DOHH2 (cell line): ENCODE measurements around the gene ZBTB43.
"Not testable (repeated sequence)": the region's sequence is repeated elsewhere in the genome, so short reads cannot be mapped to it uniquely, and the experiment has no call there.

ENCODE experiments used
- H3F3A ChIP-seq: fragments of 200-600 bp; sonication (generic), shearing (Covaris generic); 2 replicates; pipeline ENCODE4 v1.6.0; 2016; ENCODE audit warnings: antibody characterized with exemption, mild to moderate bottlenecking; ENCODE audit not compliant: control insufficient read depth, insufficient read depth
- H3K27ac ChIP-seq: fragments of 200-600 bp; sonication (generic); 2 replicates; pipeline ENCODE4 v1.5.1; 2014; ENCODE audit warnings: low read depth, mild to moderate bottlenecking, low read length, moderate library complexity
- H3K27me3 ChIP-seq: fragments of 200-600 bp; sonication (generic); 2 replicates; pipeline ENCODE4 v1.6.1; 2014; ENCODE audit warnings: mild to moderate bottlenecking, low read length, mixed read lengths; ENCODE audit not compliant: control insufficient read depth
- H3K36me3 ChIP-seq: fragments of 200-600 bp; sonication (generic); 2 replicates; pipeline ENCODE4 v1.6.1; 2014; ENCODE audit warnings: mild to moderate bottlenecking, low read length, moderate library complexity, mixed read lengths; ENCODE audit not compliant: control insufficient read depth
- H3K4me1 ChIP-seq: fragments of 200-600 bp; sonication (generic); 2 replicates; pipeline ENCODE4 v1.6.1; 2014; ENCODE audit warnings: mild to moderate bottlenecking, low read length, mixed read lengths; ENCODE audit not compliant: control insufficient read depth
- H3K4me2 ChIP-seq: fragments of 200-600 bp; sonication (generic); 2 replicates; pipeline ENCODE4 v1.6.0; 2014; ENCODE audit warnings: mild to moderate bottlenecking, low read length, moderate library complexity
- H3K4me3 ChIP-seq: fragments of 200-600 bp; sonication (generic); 2 replicates; pipeline ENCODE4 v1.5.1; 2014; ENCODE audit warnings: mild to moderate bottlenecking, low read length, mixed read lengths
- H3K79me2 ChIP-seq: fragments of 200-600 bp; sonication (generic); 2 replicates; pipeline ENCODE4 v1.6.1; 2014; ENCODE audit warnings: mild to moderate bottlenecking, low read length, mixed read lengths; ENCODE audit not compliant: control insufficient read depth
- H3K9me2 ChIP-seq: fragments of 200-600 bp; sonication (generic); replicated peaks from 2 replicates; pipeline ENCODE4 v1.6.1; 2014; ENCODE audit warnings: mild to moderate bottlenecking, low read length, mixed read lengths; ENCODE audit not compliant: control insufficient read depth
- H3K9me3 ChIP-seq: fragments of 200-600 bp; sonication (generic); 2 replicates; pipeline ENCODE4 v1.6.1; 2014; ENCODE audit warnings: antibody characterized with exemption, low read length, mixed read lengths; ENCODE audit not compliant: control insufficient read depth, insufficient read depth
- H4K20me1 ChIP-seq: fragments of 200-600 bp; sonication (generic); 2 replicates; pipeline ENCODE4 v1.6.0; 2014; ENCODE audit warnings: low read depth, mild to moderate bottlenecking, antibody characterized with exemption, low read length, moderate library complexity; ENCODE audit not compliant: control insufficient read depth, insufficient read depth
- EZH2phosphoT487 ChIP-seq: fragments of 200-600 bp; sonication (generic); IDR thresholded peaks from 2 replicates; pipeline ENCODE4 v1.6.1; 2017; ENCODE audit warnings: borderline replicate concordance, mild to moderate bottlenecking, antibody characterized with exemption, low read length, moderate library complexity, mixed read lengths
- TF ChIP-seq, protein P1 (sequence below): fragments of 200-600 bp; sonication (generic); IDR thresholded peaks from one replicate; pipeline ENCODE4 v1.5.1; 2014; ENCODE audit warnings: antibody characterized with exemption, mild to moderate bottlenecking, low read depth, low read length; ENCODE audit not compliant: poor library complexity, severe bottlenecking

The ZBTB43 gene

GRCh38 chr9:126806336-126806735, 1.5 kb downstream of the ZBTB43 start:
- Histone ChIP-seq H3K9me2 (no peaks in the 10 kb centered on the region), H3K4me1 (peaks cover 60% of the 10 kb centered on the region), H3F3A (0 out of 2 replicates have a peak, but pooled peaks cover 3% of the 10 kb centered on the region), H3K4me3 (peak overlapping the region; percentile 95), H3K79me2 (peaks cover 64% of the 10 kb centered on the region), H4K20me1 (peaks cover 5% of the 10 kb centered on the region), H3K27me3 (no peaks in the 10 kb centered on the region), H3K9me3 (no peaks in the 10 kb centered on the region), H3K27ac (peak overlapping the region; percentile 47), H3K4me2 (peak overlapping the region; percentile 99), H3K36me3 (peaks cover 36% of the 10 kb centered on the region)
- TF ChIP-seq EZH2phosphoT487 = no peak
- TF ChIP-seq, protein P1, sequence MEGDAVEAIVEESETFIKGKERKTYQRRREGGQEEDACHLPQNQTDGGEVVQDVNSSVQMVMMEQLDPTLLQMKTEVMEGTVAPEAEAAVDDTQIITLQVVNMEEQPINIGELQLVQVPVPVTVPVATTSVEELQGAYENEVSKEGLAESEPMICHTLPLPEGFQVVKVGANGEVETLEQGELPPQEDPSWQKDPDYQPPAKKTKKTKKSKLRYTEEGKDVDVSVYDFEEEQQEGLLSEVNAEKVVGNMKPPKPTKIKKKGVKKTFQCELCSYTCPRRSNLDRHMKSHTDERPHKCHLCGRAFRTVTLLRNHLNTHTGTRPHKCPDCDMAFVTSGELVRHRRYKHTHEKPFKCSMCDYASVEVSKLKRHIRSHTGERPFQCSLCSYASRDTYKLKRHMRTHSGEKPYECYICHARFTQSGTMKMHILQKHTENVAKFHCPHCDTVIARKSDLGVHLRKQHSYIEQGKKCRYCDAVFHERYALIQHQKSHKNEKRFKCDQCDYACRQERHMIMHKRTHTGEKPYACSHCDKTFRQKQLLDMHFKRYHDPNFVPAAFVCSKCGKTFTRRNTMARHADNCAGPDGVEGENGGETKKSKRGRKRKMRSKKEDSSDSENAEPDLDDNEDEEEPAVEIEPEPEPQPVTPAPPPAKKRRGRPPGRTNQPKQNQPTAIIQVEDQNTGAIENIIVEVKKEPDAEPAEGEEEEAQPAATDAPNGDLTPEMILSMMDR = no peak

DNA sequence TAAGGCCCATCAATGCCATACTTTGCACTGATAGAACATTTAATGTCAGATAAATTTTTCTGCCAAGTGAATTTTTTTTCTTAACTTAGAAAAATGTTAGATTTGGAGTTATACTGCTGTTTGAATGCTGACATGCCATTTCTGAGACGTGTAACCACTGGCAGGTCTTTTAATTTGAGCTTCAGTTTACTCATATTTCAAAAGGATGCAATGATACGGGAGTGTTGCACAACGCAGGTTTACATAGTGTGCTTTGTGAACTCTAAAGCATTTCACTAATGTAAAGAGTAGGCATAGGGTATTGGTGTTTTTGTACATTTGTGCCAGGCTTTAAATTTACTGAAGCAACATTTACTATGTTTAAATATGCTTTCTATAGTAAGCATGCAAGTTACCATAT, 4.2 kb downstream of the ZBTB43 start:
- no peaks in the 10 kb centered on the region for H3K27me3 ChIP-seq
- no peaks in the 10 kb centered on the region for H3K9me2 ChIP-seq
- H3F3A ChIP-seq = 0 out of 2 replicates have a peak, but pooled peaks cover 3% of the 10 kb centered on the region
- TF ChIP-seq, protein P1 = no peak
- no peak for TF ChIP-seq EZH2phosphoT487
- no peaks in the 10 kb centered on the region for H3K9me3 ChIP-seq
- peaks cover 87% of the 10 kb centered on the region for H3K79me2 ChIP-seq
- peaks cover 5% of the 10 kb centered on the region for H4K20me1 ChIP-seq
- peak overlapping the region; percentile 7 for H3K4me2 ChIP-seq
- H3K36me3 ChIP-seq = peaks cover 63% of the 10 kb centered on the region
- H3K4me3 ChIP-seq = no peak overlapping the region
- H3K4me1 ChIP-seq = peaks cover 72% of the 10 kb centered on the region
- H3K27ac ChIP-seq = no peak overlapping the region

DNA sequence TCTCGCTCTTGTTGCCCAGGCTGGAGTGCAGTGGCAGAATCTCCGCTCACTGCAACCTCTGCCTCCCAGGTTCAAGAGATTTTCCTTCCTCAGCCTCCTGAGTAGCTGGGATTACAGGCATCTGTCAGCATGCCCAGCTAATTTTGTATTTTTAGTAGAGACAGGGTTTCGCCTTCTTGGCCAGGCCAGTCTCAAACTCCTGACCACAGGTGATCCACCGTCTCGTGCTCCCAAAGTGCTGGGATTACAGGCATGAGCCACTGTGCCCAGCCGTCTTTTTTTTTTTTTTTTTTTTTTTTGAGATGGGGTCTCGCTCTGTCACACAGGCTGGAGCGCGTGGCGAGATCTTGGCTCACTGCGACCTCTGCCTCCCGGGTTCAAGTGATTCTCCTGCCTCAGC, 5.4 kb downstream of the ZBTB43 start:
- H3K27me3 ChIP-seq, H3K9me2 ChIP-seq, H3K4me3 ChIP-seq, H4K20me1 ChIP-seq, H3F3A ChIP-seq, H3K4me2 ChIP-seq, H3K27ac ChIP-seq, H3K9me3 ChIP-seq: not testable (repeated sequence)
- H3K36me3 ChIP-seq = peaks cover 65% of the 10 kb centered on the region
- H3K79me2 ChIP-seq = peaks cover 88% of the 10 kb centered on the region
- peaks cover 67% of the 10 kb centered on the region for H3K4me1 ChIP-seq

DNA sequence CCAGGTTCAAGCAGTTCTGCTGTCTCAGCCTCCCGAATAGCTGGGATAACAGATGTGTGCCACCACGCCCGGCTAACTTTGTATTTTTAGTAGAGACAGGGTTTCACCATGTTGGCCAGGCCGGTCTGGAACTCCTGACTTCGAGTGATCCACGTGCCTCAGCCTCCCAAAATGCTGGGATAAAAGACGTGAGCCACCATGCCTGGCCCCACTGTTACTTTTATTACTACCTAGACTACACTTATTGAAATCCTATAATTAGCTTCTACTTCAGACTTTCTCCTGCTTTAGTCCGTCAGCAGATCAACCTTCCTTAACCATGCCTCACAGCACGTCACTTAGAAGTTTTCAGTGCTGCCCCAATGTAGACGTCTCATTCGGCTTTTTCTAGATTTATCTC, 8.2 kb downstream of the ZBTB43 start:
- H4K20me1 ChIP-seq = no peaks in the 10 kb centered on the region
- H3K36me3 ChIP-seq = peaks cover 72% of the 10 kb centered on the region
- no peak overlapping the region for H3K27ac ChIP-seq

More for the DNA sequence above, 8.2 kb downstream of the ZBTB43 start:
- Histone ChIP-seq H3K4me2 (no peak overlapping the region), H3F3A (peaks cover 7% of the 10 kb centered on the region; the same call in 1 of the 2 replicates), H3K27me3 (no peaks in the 10 kb centered on the region), H3K9me2 (no peaks in the 10 kb centered on the region), H3K79me2 (peaks cover 85% of the 10 kb centered on the region), H3K9me3 (peaks cover 3% of the 10 kb centered on the region; the same call in 1 of the 2 replicates), H3K4me1 (peaks cover 43% of the 10 kb centered on the region), H3K4me3 (no peak overlapping the region)
- TF ChIP-seq EZH2phosphoT487 = no peak
- TF ChIP-seq, protein P1 = no peak
